Measurements from ENCODE around the gene SNTB2. TPM values are rescaled to one million over a fixed set of nuclear protein-coding genes. Genes with fewer than 3 reads are reported as not detected.

Gene SNTB2
- total and polyA plus RNA-seq, 9 of the 15 experiments (the other 6 are each of a cell fraction or from before 2014, with no cell fraction given) = 1.2 to 13.7 (median 5.7) TPM

DNA sequence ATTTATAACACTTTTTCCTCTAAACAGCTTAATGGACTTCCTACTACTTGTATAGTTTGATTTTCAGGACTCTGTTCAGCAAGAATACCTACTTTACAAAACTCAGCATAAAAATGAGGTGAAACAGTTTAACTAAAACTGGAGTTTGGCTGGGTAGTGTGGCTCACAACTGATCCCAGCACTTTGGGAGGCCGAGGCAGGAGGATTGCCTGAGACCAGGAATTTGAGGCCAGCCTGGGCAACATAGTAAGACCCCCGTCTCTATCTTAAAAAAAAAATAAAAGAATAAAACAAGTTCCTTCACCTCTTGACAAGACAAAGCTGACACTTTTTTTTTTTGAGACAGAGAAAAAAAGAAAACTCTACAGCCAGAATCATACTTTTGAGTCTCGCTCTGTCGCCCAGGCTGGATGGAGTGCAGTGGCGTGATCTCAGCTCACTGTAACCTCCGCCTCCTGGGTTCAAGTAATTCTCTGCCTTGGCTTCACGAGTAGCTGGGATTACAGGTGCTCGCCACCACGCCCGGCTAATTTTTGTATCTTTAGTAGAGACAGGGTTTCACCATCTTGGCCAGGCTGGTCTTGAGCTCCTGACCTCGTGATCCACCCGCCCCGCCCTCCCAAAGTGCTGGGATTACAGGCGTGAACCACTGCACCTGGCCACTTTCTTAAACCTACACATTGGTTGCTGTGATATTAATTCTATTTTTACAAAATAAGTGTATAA, 140.8 kb downstream of the SNTB2 start (continued):
- no peak for TF ChIP-seq DNMT1 (IDR thresholded peaks at IDR 0.05)
- TF ChIP-seq POLR2AphosphoS5 (IDR thresholded peaks at IDR 0.05; ENCODE audit: control insufficient read depth, insufficient read depth, low read depth, low read length) = 0 out of 2 replicates have a peak, but pooled peaks have one; percentile 1
- TF ChIP-seq CCNT2 (IDR thresholded peaks at IDR 0.05; ENCODE audit: borderline replicate concordance, extremely low read depth, insufficient read length, low read depth, low read length) = no peak
- TF ChIP-seq MED1 (CRISPR knock-in tag; IDR thresholded peaks at IDR 0.05; ENCODE audit: borderline replicate concordance) = no peak
- no peak for TF ChIP-seq SNIP1 (IDR thresholded peaks at IDR 0.05; ENCODE audit: low read depth)
- TF ChIP-seq ZNF717 (CRISPR knock-in tag; IDR thresholded peaks at IDR 0.05) = no peak
- TF ChIP-seq, protein P1, sequence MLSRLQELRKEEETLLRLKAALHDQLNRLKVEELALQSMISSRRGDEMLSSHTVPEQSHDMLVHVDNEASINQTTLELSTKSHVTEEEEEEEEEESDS (CRISPR knock-in tag; IDR thresholded peaks at IDR 0.05) = no peak
- TF ChIP-seq MAFG (tag; conservative IDR thresholded peaks at IDR 0.05) = no peak
- peak; percentile 78 for TF ChIP-seq ZNF121 (CRISPR knock-in tag; conservative IDR thresholded peaks at IDR 0.05)
- TF ChIP-seq RBM15 (IDR thresholded peaks at IDR 0.05; ENCODE audit: insufficient read depth, low read length) = no peak
- no peak for TF ChIP-seq ZSCAN32 (CRISPR knock-in tag; IDR thresholded peaks at IDR 0.05)
- no peak for TF ChIP-seq RBM22 (IDR thresholded peaks at IDR 0.05; ENCODE audit: low read depth, low read length, poor library complexity, severe bottlenecking)
- no peak for TF ChIP-seq ADNP (tag; IDR thresholded peaks at IDR 0.05)
- no peak for TF ChIP-seq SMAD2 (IDR thresholded peaks at IDR 0.05; ENCODE audit: low read depth, low read length)
- no peak for TF ChIP-seq ILF3 (IDR thresholded peaks at IDR 0.05; ENCODE audit: borderline replicate concordance)
- no peak for TF ChIP-seq SAFB (IDR thresholded peaks at IDR 0.05; ENCODE audit: borderline replicate concordance, low read depth, low read length)
- TF ChIP-seq BCOR (IDR thresholded peaks at IDR 0.05) = peak; percentile 49; the same call in 1 of the 2 replicates
- no peak for TF ChIP-seq MTA2 (IDR thresholded peaks at IDR 0.05; ENCODE audit: low read depth)
- TF ChIP-seq FOXA3 (CRISPR knock-in tag; conservative IDR thresholded peaks at IDR 0.05 in 1 of 2, IDR thresholded peaks at IDR 0.05 in 1 of 2) = no peak
- TF ChIP-seq, protein P2, sequence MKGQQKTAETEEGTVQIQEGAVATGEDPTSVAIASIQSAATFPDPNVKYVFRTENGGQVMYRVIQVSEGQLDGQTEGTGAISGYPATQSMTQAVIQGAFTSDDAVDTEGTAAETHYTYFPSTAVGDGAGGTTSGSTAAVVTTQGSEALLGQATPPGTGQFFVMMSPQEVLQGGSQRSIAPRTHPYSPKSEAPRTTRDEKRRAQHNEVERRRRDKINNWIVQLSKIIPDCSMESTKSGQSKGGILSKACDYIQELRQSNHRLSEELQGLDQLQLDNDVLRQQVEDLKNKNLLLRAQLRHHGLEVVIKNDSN (CRISPR knock-in tag; IDR thresholded peaks at IDR 0.05) = no peak
- TF ChIP-seq ZNF316 (IDR thresholded peaks at IDR 0.05) = peak; percentile 21; the same call in 1 of the 2 replicates
- TF ChIP-seq, protein P3, sequence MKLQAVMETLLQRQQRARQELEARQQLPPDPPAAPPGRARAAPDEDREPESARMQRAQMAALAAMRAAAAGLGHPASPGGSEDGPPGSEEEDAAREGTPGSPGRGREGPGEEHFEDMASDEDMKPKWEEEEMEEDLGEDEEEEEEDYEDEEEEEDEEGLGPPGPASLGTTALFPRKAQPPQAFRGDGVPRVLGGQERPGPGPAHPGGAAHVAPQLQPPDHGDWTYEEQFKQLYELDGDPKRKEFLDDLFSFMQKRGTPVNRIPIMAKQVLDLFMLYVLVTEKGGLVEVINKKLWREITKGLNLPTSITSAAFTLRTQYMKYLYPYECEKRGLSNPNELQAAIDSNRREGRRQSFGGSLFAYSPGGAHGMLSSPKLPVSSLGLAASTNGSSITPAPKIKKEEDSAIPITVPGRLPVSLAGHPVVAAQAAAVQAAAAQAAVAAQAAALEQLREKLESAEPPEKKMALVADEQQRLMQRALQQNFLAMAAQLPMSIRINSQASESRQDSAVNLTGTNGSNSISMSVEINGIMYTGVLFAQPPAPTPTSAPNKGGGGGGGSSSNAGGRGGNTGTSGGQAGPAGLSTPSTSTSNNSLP (IDR thresholded peaks at IDR 0.05; ENCODE audit: borderline replicate concordance, low read depth, low read length) = no peak
- TF ChIP-seq HOXB6 (CRISPR knock-in tag; IDR thresholded peaks at IDR 0.05; ENCODE audit: borderline replicate concordance) = no peak
- no peak for TF ChIP-seq SIRT6 (IDR thresholded peaks at IDR 0.05; ENCODE audit: low read depth, low read length)
- TF ChIP-seq RHOXF2B (CRISPR knock-in tag; conservative IDR thresholded peaks at IDR 0.05) = no peak
- TF ChIP-seq HEY1 (CRISPR knock-in tag; IDR thresholded peaks at IDR 0.05; ENCODE audit: borderline replicate concordance) = no peak
- TF ChIP-seq KDM2B (CRISPR knock-in tag; IDR thresholded peaks at IDR 0.05) = no peak
- TF ChIP-seq NCOR1 (IDR thresholded peaks at IDR 0.05) = no peak

Data from K562 (cell line).